Loucy (cell line): ENCODE data around the gene CACNA2D1.

Experiments used
- H2AFZ ChIP-seq: fragments of 200-600 bp; sonication (generic); 2 replicates; pipeline ENCODE4 v1.6.0; 2016; ENCODE audit warnings: antibody characterized with exemption, mild to moderate bottlenecking, low read length, moderate library complexity
- H3F3A ChIP-seq: fragments of 200-600 bp; 2 replicates; pipeline ENCODE4 v1.6.0; 2016; ENCODE audit warnings: antibody characterized with exemption, low read depth, mild to moderate bottlenecking
- H3K27me3 ChIP-seq: fragments of 200-600 bp; sonication (generic); 2 replicates; pipeline ENCODE4 v1.6.1; 2014; ENCODE audit warnings: low read length, mild to moderate bottlenecking; ENCODE audit not compliant: insufficient read depth, poor library complexity, severe bottlenecking
- H3K36me3 ChIP-seq: fragments of 200-600 bp; sonication (generic); 2 replicates; pipeline ENCODE4 v1.6.1; 2016; ENCODE audit warnings: low read length; ENCODE audit not compliant: insufficient read depth
- H3K4me1 ChIP-seq: fragments of 200-600 bp; sonication (generic); 2 replicates; pipeline ENCODE4 v1.5.1; 2014; ENCODE audit warnings: low read length, mild to moderate bottlenecking; ENCODE audit not compliant: insufficient read depth, poor library complexity, severe bottlenecking
- H3K4me2 ChIP-seq: fragments of 200-600 bp; sonication (generic); 2 replicates; pipeline ENCODE4 v1.6.0; 2014; ENCODE audit warnings: antibody characterized with exemption, low read length, low read depth, mild to moderate bottlenecking; ENCODE audit not compliant: poor library complexity, severe bottlenecking
- H3K4me3 ChIP-seq: fragments of 200-600 bp; sonication (generic); 2 replicates; pipeline ENCODE4 v1.5.1; 2014; ENCODE audit warnings: low read length, mild to moderate bottlenecking, mixed read lengths; ENCODE audit not compliant: poor library complexity, severe bottlenecking
- H3K79me2 ChIP-seq: fragments of 200-600 bp; sonication (generic); 2 replicates; pipeline ENCODE4 v1.6.1; 2014; ENCODE audit warnings: low read length; ENCODE audit not compliant: insufficient read depth
- H3K9ac ChIP-seq: fragments of 200-600 bp; sonication (generic); 2 replicates; pipeline ENCODE4 v1.6.0; 2014; ENCODE audit warnings: mild to moderate bottlenecking, low read depth, low read length, moderate library complexity; ENCODE audit not compliant: poor library complexity, severe bottlenecking
- H3K9me2 ChIP-seq: fragments of 200-600 bp; sonication (generic); replicated peaks from 2 replicates; pipeline ENCODE4 v1.6.1; 2016; ENCODE audit warnings: low read depth, low read length, mixed read lengths
- H3K9me3 ChIP-seq: fragments of 200-600 bp; sonication (generic); 2 replicates; pipeline ENCODE4 v1.6.1; 2014; ENCODE audit warnings: mild to moderate bottlenecking, antibody characterized with exemption, low read length, low read depth; ENCODE audit not compliant: insufficient read depth
- H4K20me1 ChIP-seq: fragments of 200-600 bp; sonication (generic); 2 replicates; pipeline ENCODE4 v1.6.0; 2014; ENCODE audit warnings: antibody characterized with exemption, low read length, mild to moderate bottlenecking; ENCODE audit not compliant: insufficient read depth, poor library complexity, severe bottlenecking
- EZH2phosphoT487 ChIP-seq: fragments of 200-600 bp; IDR thresholded peaks from 2 replicates; pipeline ENCODE4 v1.6.1; 2018; ENCODE audit warnings: antibody characterized with exemption, mild to moderate bottlenecking, moderate library complexity, borderline replicate concordance
- TF ChIP-seq, protein P1 (sequence below): fragments of 200-600 bp; sonication (generic); conservative IDR thresholded peaks from 2 replicates; pipeline ENCODE4 v1.5.1; 2014; ENCODE audit warnings: mild to moderate bottlenecking, antibody characterized with exemption, low read length

The CACNA2D1 gene

DNA sequence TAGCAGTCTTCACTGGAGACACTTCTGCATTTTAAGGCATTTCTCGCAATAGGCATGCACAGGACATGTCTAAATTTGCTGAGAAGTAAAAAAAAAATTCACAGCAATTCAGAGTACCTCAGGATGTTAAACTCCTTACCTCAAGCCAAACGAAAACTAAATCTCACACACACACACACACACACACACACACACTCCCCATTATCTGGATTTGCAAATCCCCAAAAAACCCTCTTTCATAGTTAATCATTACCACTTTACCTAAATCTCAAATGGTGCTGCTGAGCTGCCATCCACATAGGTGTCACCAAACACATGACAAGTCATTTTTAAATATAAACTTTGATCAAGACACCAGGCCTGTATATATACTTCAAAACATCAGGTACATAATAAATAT, 31.8 kb downstream of the CACNA2D1 start:
- no peaks in the 10 kb centered on the region for H3K9me3 ChIP-seq
- H4K20me1 ChIP-seq, result no peaks in the 10 kb centered on the region
- H3K9ac ChIP-seq, result no peak overlapping the region
- no peaks in the 10 kb centered on the region for H3K36me3 ChIP-seq
- H3K4me1 ChIP-seq, result no peaks in the 10 kb centered on the region
- H2AFZ ChIP-seq, result no peak overlapping the region
- no peak overlapping the region for H3K4me3 ChIP-seq
- H3K27me3 ChIP-seq, result no peaks in the 10 kb centered on the region
- H3K79me2 ChIP-seq, result no peaks in the 10 kb centered on the region
- no peaks in the 10 kb centered on the region for H3K9me2 ChIP-seq
- no peaks in the 10 kb centered on the region for H3F3A ChIP-seq
- no peak overlapping the region for H3K4me2 ChIP-seq
- no peak for TF ChIP-seq EZH2phosphoT487
- TF ChIP-seq, protein P1, sequence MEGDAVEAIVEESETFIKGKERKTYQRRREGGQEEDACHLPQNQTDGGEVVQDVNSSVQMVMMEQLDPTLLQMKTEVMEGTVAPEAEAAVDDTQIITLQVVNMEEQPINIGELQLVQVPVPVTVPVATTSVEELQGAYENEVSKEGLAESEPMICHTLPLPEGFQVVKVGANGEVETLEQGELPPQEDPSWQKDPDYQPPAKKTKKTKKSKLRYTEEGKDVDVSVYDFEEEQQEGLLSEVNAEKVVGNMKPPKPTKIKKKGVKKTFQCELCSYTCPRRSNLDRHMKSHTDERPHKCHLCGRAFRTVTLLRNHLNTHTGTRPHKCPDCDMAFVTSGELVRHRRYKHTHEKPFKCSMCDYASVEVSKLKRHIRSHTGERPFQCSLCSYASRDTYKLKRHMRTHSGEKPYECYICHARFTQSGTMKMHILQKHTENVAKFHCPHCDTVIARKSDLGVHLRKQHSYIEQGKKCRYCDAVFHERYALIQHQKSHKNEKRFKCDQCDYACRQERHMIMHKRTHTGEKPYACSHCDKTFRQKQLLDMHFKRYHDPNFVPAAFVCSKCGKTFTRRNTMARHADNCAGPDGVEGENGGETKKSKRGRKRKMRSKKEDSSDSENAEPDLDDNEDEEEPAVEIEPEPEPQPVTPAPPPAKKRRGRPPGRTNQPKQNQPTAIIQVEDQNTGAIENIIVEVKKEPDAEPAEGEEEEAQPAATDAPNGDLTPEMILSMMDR, result no peak

DNA sequence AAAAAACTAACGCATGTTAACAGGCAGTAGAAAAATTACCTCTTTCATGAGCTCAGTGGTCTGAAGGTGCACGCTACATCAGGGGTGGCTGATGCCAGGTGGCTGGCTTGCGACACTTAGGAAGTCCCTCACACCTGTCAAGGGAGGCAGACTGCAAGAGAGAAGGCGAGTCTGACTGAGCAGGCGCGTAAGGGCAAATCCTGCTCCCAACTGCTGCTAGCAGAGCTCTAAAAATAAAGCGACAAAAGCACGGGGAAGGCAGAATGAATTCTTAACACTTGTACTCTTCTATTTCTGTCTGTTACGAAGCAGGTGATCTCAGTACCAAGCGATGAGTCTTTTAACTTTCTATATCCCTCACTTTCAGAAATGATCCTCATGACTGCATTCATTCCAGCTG, 33.1 kb downstream of the CACNA2D1 start:
- Histone ChIP-seq H3K9me2 (no peaks in the 10 kb centered on the region), H3K36me3 (no peaks in the 10 kb centered on the region), H3K9me3 (no peaks in the 10 kb centered on the region), H3F3A (no peaks in the 10 kb centered on the region), H2AFZ (peak overlapping the region; percentile 60; the same call in 1 of the 2 replicates), H3K4me1 (no peaks in the 10 kb centered on the region), H3K9ac (no peak overlapping the region), H3K4me3 (no peak overlapping the region), H3K4me2 (no peak overlapping the region), H3K79me2 (no peaks in the 10 kb centered on the region), H3K27me3 (no peaks in the 10 kb centered on the region), H4K20me1 (no peaks in the 10 kb centered on the region)
- TF ChIP-seq, protein P1, result no peak
- TF ChIP-seq EZH2phosphoT487, result no peak

DNA sequence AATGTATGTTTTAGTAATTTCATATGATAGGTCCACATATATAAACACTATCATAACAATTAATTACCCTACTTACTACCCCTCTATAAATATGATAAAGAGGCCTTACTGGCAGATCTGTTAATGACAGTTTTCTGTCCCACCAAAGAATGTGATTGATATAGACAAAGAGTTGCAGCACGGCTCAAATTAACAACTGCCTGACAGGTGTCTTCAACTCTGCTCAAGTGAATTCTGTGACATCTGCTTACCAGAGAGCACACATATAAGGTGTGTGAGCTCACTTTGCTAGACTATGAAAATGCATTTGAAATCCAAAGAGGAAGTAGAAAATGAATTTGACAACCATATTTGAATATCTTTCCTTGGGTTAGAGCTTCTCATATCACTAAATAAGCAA, 36.6 kb downstream of the CACNA2D1 start:
- Histone ChIP-seq H3K9me2 (no peaks in the 10 kb centered on the region), H2AFZ (no peak overlapping the region), H3K36me3 (no peaks in the 10 kb centered on the region), H3K9me3 (no peaks in the 10 kb centered on the region), H3K4me2 (no peak overlapping the region), H3K79me2 (no peaks in the 10 kb centered on the region), H4K20me1 (no peaks in the 10 kb centered on the region), H3K9ac (no peak overlapping the region), H3K4me3 (no peak overlapping the region), H3K27me3 (no peaks in the 10 kb centered on the region), H3K4me1 (no peaks in the 10 kb centered on the region), H3F3A (no peaks in the 10 kb centered on the region)
- no peak for TF ChIP-seq EZH2phosphoT487
- TF ChIP-seq, protein P1, result no peak
